OCI-LY3 (cell line): Measurements from ENCODE around the gene DUSP9.

Source experiments
- H2AFZ ChIP-seq: fragments of 200-600, 300-600 bp; shearing (Covaris generic); 2 replicates; pipeline ENCODE4 v1.6.0; 2014; ENCODE audit warnings: antibody characterized with exemption, low read depth, low read length
- H3K27ac ChIP-seq: fragments of 200-600, 300-600 bp; sonication (generic); 2 replicates; pipeline ENCODE4 v1.5.1; 2014; ENCODE audit warnings: mild to moderate bottlenecking, low read length, moderate library complexity, mixed read lengths
- H3K27me3 ChIP-seq: fragments of 200-600, 300-600 bp; sonication (generic); 2 replicates; pipeline ENCODE4 v1.6.1; 2014; ENCODE audit warnings: low read depth, low read length, mixed read lengths
- H3K36me3 ChIP-seq: fragments of 200-600, 300-600 bp; sonication (generic); replicated peaks from 2 replicates; pipeline ENCODE3; 2014; ENCODE audit warnings: low read depth, low read length, mixed read lengths
- H3K4me1 ChIP-seq: fragments of 300-600, 200-600 bp; sonication (generic); 2 replicates; pipeline ENCODE4 v1.6.1; 2014; ENCODE audit warnings: low read length, mixed read lengths
- H3K4me2 ChIP-seq: fragments of 200-600, 300-600 bp; sonication (generic); 2 replicates; pipeline ENCODE4 v1.6.1; 2014; ENCODE audit warnings: low read length, mixed read lengths
- H3K4me3 ChIP-seq: fragments of 300-600, 200-600 bp; sonication (generic); 2 replicates; pipeline ENCODE4 v1.5.1; 2014; ENCODE audit warnings: antibody characterized with exemption, mild to moderate bottlenecking, low read length, moderate library complexity
- H3K79me2 ChIP-seq: fragments of 300-600, 200-600 bp; shearing (Covaris generic); 2 replicates; pipeline ENCODE4 v1.6.1; 2014; ENCODE audit warnings: mild to moderate bottlenecking, low read length, mixed read lengths
- H3K9ac ChIP-seq: fragments of 300-600, 200-600 bp; shearing (Covaris generic); 2 replicates; pipeline ENCODE4 v1.6.0; 2014; ENCODE audit warnings: mild to moderate bottlenecking, low read length, moderate library complexity
- H3K9me3 ChIP-seq: fragments of 200-600, 300-600 bp; shearing (Covaris generic); 2 replicates; pipeline ENCODE4 v1.6.1; 2014; ENCODE audit warnings: low read length, mixed read lengths; ENCODE audit not compliant: insufficient read depth
- H4K20me1 ChIP-seq: fragments of 200-600, 300-600 bp; sonication (generic); 2 replicates; pipeline ENCODE4 v1.6.1; 2016; ENCODE audit warnings: low read length, mixed read lengths; ENCODE audit not compliant: insufficient read depth
- CTCF ChIP-seq: fragments of 200-600, 300-600 bp; sonication (generic); IDR thresholded peaks from 2 replicates; pipeline ENCODE4 v1.5.1; 2014; ENCODE audit warnings: antibody characterized with exemption, low read length, low read depth

DUSP9 gene

GRCh38 chrX:153700376-153700945 is 53.5 kb downstream of the DUSP9 start:
- H2AFZ ChIP-seq: no peak overlapping the region
- H3K79me2 ChIP-seq: no peaks in the 10 kb centered on the region
- H3K9me3 ChIP-seq: no peaks in the 10 kb centered on the region
- H3K36me3 ChIP-seq: no peaks in the 10 kb centered on the region
- no peak overlapping the region for H3K9ac ChIP-seq
- TF ChIP-seq CTCF: no peak
- H3K4me2 ChIP-seq: no peak overlapping the region
- H3K27me3 ChIP-seq: no peaks in the 10 kb centered on the region
- no peaks in the 10 kb centered on the region for H4K20me1 ChIP-seq
- H3K4me1 ChIP-seq: no peaks in the 10 kb centered on the region
- H3K4me3 ChIP-seq: no peak overlapping the region
- no peak overlapping the region for H3K27ac ChIP-seq
